Heart left ventricle (tissue), 13 donors: ENCODE data around the gene CLCNKA.
"Not testable (repeated sequence)": the region's sequence is repeated elsewhere in the genome, so short reads cannot be mapped to it uniquely, and the experiment has no call there.

Experiments used
- CTCF ChIP-seq, 12 donors: fragments of 200-600 bp; sonication (generic) in 4 of 12; IDR thresholded peaks; one replicate each; pipeline versions ENCODE4 v1.5.0 to v1.8.0; 2018 to 2022; ENCODE audit warnings: antibody characterized with exemption in 12 of 12, mild to moderate bottlenecking in 5 of 12
- POLR2A ChIP-seq, 2 donors: fragments of 450-650 bp; IDR thresholded peaks; one replicate each; pipeline ENCODE4 v1.6.1; 2017; ENCODE audit warnings: antibody characterized with exemption in 2 of 2, mild to moderate bottlenecking in 2 of 2, moderate library complexity in 2 of 2
- donor health status: ischemic (EF 13 %, LVEDD 7.1; RV severe dilation, severe dysfunction).
- donor health status: DM: no; HTN: yes; CAD: no.
- donor health status: DM: no; HTN: no; CAD: no.
- donor health status: ischemic (EF 25% LVEDD 6.9; RV normal size, moderate dysfunction).
- donor health status: ischemic (EF 25% LVEDD 5.7; RV mildly dilated, moderate dysfunction).
- donor health status: ischemic (EF 35%, LVEDD 5.7; RV mildly dilated, moderate dysfunction).
- donor health status: nonischemic (EF 11% LVEDD 7.7; RV severe dilation, severe dysfunction).
- donor health status: DM: yes; HTN: yes; CAD: no.
- donor health status: PGD.
- donor health status: ischemic (EF 29% LVEDD 5.4; RV normal size, mild dysfunction).
- donor health status: nonischemic (EF 23%, LVEDD 6.1; RV moderate dilation, normal function).

- TF ChIP-seq POLR2A, CTCF (IDR thresholded peaks at IDR 0.05): not testable (repeated sequence)
These were observed 40.3 kb downstream of the CLCNKA start for GRCh38 chr1:16061989-16062686.
